ENCODE results near the gene SBNO1.

SBNO1 gene

DNA sequence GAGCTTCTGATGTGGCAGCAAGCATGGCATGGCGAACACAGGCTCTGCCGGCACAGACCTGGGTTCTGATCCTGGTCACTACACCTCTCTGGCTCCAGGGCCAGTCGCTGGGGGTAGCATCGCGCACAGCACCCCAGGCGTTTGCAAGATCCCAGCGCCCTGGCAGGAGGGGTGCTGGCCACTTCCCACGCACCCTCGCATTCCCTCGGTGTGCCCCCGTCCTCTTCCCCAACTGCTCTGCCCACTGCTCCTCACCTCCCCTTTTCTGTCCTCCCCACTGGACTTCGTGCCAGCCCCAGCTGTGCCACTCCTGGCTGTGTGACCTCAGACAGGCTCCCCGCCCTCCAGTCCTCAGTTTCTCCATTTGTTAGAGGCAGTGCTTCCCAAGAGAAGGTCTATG, 95.8 kb downstream of the SBNO1 start:
- Mint-ChIP-seq H3K27me3 (ENCODE audit: low read depth, poor library complexity) (peaks cover 4% of the 10 kb centered on the region), H3K4me3 (peak overlapping the region; percentile 91), H3K36me3 (ENCODE audit: low read depth) (peaks cover 26% of the 10 kb centered on the region), H3K9me3 (no peaks in the 10 kb centered on the region), H3K27ac (peak overlapping the region; percentile 75), H3K4me1 (peaks cover 56% of the 10 kb centered on the region)
- no peak for DNase-seq
- TF ChIP-seq, protein P1, sequence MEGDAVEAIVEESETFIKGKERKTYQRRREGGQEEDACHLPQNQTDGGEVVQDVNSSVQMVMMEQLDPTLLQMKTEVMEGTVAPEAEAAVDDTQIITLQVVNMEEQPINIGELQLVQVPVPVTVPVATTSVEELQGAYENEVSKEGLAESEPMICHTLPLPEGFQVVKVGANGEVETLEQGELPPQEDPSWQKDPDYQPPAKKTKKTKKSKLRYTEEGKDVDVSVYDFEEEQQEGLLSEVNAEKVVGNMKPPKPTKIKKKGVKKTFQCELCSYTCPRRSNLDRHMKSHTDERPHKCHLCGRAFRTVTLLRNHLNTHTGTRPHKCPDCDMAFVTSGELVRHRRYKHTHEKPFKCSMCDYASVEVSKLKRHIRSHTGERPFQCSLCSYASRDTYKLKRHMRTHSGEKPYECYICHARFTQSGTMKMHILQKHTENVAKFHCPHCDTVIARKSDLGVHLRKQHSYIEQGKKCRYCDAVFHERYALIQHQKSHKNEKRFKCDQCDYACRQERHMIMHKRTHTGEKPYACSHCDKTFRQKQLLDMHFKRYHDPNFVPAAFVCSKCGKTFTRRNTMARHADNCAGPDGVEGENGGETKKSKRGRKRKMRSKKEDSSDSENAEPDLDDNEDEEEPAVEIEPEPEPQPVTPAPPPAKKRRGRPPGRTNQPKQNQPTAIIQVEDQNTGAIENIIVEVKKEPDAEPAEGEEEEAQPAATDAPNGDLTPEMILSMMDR (IDR thresholded peaks at IDR 0.05) = no peak

DNA sequence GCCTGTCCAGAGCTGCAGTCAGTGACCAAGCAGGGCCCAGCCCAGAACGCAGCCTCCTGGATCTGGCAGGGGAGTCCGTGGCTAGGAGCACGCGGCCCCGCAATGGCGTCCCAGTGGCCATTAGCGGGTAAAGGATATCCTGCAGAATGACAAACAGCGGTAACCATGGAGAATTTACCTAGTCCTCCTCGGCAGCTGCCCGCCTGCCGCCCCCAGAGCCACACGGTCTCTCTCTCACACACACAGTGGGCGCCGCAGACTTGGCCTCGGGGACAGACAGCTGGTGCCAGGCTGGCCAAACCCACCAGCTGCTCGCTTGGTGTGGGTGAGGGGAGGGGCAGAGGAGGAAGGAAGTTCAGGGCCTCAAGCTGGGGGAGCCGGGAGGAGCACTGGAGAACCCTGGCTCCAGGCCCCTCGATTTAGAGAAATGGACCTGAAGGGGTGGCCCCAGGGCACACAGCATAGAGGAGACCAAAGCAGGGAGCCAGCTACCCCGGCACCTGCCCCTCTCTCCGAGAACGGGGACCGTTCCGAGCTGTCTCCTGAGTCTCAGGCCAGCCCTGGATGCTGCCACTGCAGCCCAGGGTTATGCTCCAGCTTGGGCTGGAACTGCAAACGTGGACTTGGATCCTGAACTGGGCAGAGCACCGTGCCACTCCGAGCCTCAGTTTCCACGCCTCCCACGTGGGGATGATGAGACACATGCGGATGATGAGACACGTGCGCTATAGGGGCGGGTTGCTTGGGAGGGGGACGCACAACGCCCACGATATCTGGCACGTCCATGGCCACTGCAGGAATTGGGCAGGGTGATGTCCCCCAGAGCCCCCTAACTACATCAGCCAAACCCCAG, 96.4 kb downstream of the SBNO1 start:
- Mint-ChIP-seq H3K4me3 (peak overlapping the region; percentile 68), H3K27me3 (ENCODE audit: low read depth, poor library complexity) (no peaks in the 10 kb centered on the region), H3K9me3 (no peaks in the 10 kb centered on the region), H3K36me3 (ENCODE audit: low read depth) (peaks cover 31% of the 10 kb centered on the region), H3K4me1 (peaks cover 51% of the 10 kb centered on the region), H3K27ac (peak overlapping the region; percentile 83)
- no peak for DNase-seq
- TF ChIP-seq, protein P1 (IDR thresholded peaks at IDR 0.05) = no peak

DNA sequence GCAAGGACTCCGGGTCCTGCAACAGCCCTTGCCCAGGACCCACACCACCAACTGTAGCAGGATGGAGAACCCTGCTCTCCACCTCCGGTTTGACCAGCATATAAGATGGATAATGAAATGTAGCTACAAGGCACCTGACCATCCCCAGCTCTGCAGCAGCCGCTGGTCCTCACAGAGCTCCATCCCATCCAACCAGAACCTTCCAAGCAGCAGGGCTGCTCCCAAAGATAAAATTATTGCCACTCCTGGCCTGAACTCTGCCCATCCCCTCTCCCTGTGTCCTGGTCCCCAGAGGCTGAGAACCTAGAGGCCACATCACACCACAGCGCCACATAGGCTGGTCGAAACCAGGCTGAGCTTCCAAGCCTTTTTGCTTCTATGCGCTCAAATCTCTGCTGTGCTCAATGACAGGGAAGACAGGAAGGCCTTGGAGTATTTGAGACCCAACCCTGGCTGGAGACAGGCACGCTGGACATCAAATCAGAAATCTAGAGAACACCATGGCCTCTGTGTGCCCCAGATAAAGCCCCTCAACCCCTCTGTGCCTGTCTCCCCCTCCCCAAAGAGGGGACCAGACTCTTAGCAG, 97.2 kb downstream of the SBNO1 start:
- H3K27ac Mint-ChIP-seq = peak overlapping the region; percentile 83
- H3K4me1 Mint-ChIP-seq = peaks cover 44% of the 10 kb centered on the region
- H3K4me3 Mint-ChIP-seq = no peak overlapping the region
- peaks cover 39% of the 10 kb centered on the region for H3K36me3 Mint-ChIP-seq (ENCODE audit: low read depth)
- no peaks in the 10 kb centered on the region for H3K9me3 Mint-ChIP-seq
- TF ChIP-seq, protein P1 (IDR thresholded peaks at IDR 0.05) = no peak
- no peaks in the 10 kb centered on the region for H3K27me3 Mint-ChIP-seq (ENCODE audit: low read depth, poor library complexity)
- DNase-seq = no peak

DNA sequence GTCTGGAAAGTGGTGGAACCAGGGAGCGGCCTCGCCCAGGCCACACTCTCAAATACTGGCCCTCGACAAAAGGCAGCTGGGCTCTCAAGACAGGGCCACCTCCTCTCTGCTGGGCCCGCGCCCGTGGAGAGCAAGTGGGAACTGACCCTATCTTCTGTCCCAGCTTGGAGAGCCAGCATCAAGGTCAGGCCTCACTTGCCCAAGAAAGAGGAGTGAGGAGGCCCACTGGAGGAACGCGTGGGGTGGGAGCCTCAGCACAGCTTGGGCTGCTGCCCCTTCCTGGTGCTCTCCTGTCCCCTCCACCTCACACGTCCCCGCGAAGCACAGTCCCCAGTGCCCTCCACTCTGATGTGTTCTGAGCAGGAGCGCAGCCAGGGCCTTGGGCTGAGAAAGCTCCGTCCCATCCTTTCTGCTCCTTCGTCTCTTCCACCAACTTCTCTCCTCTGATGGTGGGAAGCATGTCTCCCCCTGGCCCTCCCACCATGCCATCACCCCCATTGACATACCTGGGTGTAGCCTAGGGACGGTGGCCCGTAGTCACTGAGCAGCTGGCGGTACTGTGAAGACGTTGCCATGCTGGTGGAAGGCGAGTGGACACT, 97.9 kb downstream of the SBNO1 start:
- Mint-ChIP-seq H3K4me3 (no peak overlapping the region), H3K27ac (peak overlapping the region; percentile 66), H3K4me1 (peaks cover 39% of the 10 kb centered on the region), H3K36me3 (ENCODE audit: low read depth) (peaks cover 46% of the 10 kb centered on the region), H3K27me3 (ENCODE audit: low read depth, poor library complexity) (no peaks in the 10 kb centered on the region), H3K9me3 (no peaks in the 10 kb centered on the region)
- no peak for DNase-seq
- TF ChIP-seq, protein P1 (IDR thresholded peaks at IDR 0.05) = no peak

DNA sequence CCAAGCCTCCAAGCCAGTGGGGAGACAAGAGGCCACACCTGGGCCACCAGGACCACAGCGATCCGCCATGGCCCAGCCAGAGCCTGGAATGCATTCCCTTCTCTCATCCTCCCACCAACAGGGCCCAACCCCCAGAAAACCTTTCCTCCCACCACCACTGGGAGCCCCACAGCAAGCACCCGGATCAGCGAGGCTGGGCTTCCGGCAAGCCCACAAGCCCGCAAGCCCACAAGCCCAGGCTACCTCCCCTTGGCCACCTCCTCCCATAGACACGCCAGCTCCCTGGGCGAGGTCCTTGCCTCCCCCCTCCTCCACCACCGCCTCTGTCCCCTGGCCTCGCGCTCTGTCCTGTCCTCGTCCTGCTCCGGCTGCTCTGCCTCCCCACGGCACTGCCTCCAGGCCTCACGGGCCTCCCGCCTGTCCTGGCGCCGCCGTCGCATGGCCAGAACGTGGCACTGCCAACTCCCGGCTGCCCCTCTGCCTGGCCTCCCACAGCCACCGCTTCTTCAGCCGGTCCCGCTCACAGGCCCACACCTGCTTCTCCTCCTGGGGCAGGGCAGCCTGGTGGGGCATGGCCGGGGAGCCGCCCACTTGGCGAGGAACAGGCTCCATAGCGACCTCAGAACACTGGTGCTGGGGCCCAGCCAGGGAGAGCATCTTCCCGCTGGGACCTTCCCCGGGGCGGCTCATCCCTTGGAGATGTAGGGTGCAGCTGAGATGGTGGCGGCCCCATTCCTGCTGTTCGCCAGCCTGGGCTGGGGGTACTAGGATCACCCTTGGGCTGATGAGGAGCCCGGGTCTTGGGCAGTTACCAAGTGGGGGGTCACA, 98.6 kb downstream of the SBNO1 start:
- DNase-seq = no peak
- Mint-ChIP-seq H3K27ac (peak overlapping the region; percentile 89), H3K27me3 (ENCODE audit: low read depth, poor library complexity) (no peaks in the 10 kb centered on the region), H3K4me1 (peaks cover 39% of the 10 kb centered on the region), H3K4me3 (no peak overlapping the region), H3K36me3 (ENCODE audit: low read depth) (peaks cover 53% of the 10 kb centered on the region), H3K9me3 (no peaks in the 10 kb centered on the region)
- TF ChIP-seq, protein P1 (IDR thresholded peaks at IDR 0.05) = no peak
